Stimulated activated CD4-positive, alpha-beta T cell treated with anti-CD3 and anti-CD28 coated beads, Interleukin-2, amount 100 ng/mL, for 48 hours (primary cell): Measurements from ENCODE around the gene ERFL.
"Not testable (repeated sequence)": the region's sequence is repeated elsewhere in the genome, so short reads cannot be mapped to it uniquely, and the experiment has no call there.

Experiments used
- DNase-seq, 2 donors: peaks; one replicate each; pipeline ENCODE4 v3.0.0-alpha.2; 2020

The ERFL gene

DNA sequence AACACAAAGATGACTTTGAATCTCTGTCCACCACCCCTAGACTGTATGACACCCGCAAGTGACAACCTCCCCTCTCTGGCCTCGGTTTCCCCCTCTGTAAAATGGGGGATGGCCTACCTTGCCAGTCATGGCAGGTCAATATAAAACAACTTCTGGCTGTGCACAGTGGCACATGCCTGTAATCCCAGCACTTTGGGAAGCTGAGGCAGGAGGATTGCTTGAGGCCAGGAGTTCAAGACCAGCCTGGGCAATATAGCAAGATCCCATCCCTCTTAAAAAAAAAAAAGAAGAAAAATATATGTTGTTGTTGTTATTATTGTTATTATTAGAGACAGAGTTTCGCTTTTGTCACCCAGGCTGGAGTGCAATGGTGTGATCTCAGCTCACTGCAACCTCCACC lies 52.3 kb downstream of the ERFL start:
- not testable (repeated sequence) for DNase-seq

DNA sequence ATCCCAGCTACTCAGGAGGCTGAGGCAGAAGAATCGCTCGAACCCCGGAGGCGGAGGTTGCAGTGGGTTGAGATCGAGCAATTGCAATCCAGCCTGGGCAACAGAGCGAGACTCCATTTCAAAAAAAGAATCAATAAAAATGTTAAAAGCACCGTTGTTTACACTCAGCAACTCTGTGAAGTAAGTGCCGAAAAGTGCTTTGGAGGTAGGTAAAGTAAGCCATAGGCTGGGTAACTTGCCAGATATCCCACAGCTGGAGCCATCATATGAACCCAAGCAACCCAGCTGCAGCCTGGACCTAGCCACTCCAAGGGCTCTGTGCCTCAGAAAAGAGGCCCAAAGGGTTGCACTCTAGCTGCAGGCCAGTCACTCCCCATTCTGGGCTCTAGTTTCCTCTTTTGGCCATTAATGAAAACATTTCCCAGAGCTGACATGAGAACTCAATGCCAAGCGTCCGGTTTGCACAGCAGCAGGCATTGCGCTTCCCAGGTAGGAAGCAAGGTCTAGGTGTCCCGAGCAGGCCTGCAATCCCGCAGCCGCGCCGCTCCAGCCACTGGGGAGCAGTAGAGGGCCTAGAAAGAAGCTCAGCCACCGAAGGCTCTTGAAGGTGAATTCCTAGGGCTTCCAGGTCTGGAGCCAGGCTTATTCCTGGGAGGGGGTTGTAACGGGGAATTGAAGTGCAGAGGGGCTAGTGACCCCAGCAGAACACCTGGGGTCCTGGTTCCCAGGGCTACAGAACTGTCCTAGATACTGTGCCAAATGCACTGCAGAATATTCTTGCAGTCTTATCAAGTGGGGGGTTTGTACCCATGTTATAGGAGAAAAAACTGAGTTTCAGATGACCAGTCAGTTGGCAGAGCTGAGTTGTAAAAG lies 55.2 kb downstream of the ERFL start:
- DNase-seq, result peak; percentile 66 to 70

DNA sequence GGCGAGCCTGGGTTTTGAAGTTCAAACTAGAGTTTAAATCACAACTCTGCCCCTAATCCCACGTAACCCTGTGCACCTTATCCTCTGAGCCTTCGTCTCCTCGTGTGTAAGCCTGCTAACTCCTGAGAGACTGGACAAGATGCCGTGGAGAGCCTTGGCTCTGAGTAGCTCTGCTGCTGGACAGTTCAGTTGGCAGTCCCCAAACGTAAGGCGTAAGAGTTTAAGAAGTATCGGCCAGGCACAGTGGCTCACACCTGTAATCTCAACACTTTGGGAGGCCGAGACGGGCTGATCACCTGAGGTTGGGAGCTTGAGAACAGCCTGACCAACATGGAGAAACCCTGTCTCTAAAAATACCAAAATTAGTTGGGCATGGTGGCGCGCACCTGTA lies 55.9 kb downstream of the ERFL start:
- DNase-seq, result no peak

DNA sequence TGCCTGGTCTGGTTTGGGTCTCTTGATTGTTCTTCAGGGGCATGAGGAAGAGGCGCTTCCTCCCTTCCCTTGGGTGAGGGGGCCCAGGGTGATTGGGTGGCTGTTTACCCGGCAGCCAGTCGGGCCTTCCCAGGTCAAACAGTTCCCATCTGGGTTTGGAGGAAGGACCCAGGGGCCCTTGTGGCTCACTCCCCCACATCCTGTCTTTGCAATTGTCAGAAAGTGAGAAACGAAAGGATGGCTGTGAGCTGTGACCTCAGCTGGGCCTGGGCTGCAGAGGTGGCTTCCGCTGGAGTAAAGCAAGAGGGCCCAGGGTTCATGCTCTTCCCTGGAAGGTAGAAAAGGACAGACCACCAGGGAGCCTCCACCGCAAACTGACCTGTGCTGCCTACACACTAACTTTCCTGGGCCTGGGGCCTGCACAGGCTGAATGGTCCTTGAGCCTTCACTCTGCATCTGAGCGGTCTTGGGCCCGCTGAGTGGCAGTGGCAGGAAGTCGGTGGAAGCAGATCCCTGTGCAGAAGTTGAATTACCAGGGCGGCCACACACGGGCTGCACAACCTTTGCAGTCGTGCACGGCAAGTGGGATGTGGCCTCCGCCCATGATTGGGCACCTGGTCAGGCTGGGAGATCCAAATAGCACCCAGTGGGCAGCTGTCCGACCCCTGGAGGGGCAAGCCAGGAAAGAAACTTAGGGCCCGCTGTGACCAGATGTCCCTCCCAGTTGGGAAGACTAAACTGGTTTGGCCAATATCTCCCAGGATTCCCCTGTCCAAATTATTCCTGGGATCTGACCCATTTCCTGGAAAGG lies 56.5 kb downstream of the ERFL start:
- peak; percentile 57 for DNase-seq

DNA sequence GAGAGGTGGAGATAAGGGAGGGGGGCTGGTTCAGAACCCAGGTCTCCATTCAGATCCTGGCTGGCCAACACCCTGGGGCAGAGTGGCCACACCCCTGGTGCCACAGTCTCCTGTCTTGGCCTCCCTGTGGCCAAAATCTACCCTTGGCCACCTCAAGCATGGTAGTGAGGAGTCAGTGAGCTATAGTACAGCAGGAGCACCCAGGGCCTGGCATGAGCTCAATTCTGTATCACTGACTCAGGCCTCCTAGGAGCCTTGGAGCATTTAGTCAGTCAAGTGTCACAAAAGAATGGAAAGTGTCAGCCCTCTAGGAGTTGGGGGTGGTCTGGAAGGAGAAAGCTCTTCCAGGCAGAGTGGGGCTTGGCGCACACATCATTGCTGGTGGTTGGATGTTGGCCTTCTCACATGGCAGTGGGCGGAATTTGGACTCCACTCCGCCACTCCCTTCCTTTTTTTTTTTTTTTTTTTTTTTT lies 57.8 kb downstream of the ERFL start:
- DNase-seq, result no peak

DNA sequence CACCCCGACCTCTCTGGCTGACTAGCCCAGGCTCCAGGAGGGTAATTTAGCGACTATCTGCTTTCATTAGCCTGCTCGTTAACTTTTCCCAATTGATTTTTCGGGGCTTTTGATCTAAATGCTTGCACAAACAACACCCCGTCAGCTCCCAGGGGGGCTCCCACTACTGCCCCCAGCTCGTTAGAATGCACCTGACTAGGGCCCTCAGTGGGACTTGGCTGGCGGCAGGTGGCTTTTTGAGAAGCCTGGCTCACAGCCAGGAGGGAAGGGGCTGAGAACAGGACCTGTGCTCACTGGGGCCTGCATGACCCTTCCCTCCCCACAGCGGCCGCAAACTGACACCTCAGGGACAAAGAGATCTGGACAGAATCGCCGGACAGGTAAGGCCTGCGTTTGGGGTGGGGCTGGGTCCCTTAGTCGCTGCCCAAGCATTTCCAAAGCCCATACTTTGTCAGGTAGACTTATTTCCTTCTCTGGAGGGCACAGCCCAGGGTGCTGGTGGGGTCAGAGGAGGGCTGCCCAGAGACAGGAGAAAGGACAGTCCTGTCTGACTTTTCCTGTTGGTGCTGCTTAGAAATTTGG lies 58.8 kb downstream of the ERFL start:
- DNase-seq, result no peak

DNA sequence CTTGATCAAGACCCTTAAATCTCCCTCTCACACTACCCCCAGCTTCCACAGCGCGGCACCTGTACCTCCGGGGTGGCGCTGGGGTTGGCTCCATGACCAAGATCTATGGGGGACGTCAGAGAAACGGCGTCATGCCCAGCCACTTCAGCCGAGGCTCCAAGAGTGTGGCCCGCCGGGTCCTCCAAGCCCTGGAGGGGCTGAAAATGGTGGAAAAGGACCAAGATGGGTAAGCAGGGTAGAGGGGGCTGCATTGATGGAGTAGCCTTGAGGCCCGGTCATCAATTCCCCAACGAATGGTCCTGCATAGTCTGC lies 59.3 kb downstream of the ERFL start:
- DNase-seq, result no peak

DNA sequence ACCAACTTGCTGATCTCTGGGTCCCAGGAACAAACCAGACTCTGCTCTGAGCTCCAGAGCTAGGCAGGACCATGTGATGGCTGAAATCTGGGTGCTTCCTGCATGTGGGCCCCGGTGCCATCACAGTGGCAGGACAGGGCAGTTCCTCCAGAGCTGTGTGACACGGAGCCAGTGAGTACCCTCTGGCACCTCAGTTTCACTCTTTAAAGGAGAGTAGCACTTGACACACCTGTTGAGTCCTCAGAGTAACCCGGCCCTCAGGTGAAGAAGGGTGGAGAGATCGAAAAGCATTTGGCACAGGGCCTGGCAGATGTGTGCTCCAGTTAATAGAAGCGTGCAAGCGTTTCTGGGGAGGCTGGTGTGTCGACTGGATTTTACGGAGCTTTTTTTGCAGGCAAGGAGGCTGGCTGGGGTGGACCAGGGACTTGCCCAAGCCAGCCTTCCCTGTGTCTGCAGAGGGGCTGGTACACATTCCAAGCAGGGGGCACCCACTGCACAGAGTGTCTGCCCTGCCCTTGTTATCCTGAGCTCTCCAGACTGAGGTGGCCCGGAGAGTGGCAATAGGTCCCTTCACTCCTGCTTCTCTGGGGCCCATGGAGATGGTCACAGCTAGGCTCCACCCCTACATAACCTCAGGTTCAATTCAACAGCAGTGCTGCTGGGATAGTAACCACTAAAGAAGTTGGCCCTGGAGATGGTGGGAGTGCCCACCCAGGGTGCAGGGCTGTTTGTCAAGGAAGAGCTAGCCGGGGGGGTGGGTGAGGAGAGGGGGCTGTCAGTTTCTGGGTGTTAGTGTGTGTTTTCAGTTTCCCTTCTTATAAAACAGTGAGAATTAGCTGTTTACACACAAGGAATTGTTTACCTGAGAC lies 59.9 kb downstream of the ERFL start:
- DNase-seq, result no peak

DNA sequence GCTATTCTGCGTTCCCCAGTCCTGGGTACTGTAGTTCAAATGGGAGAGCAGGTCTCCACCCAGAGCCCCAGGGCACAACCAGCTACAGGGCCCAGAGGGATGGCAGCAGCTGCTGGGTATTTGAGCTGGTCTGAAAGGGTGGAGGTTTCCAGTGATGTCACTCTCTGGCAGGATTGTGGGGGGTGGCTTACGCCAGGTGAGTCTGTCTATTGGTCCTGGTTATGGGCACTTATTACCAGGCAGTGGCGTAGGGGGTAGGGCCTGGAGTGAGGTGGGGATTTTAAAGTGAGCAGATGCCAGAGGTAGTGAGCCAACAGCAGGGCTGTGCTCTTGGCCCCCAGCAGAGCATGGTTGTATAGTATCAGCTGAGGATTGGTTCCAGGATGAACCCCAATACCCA lies 62.0 kb downstream of the ERFL start:
- DNase-seq, result no peak

DNA sequence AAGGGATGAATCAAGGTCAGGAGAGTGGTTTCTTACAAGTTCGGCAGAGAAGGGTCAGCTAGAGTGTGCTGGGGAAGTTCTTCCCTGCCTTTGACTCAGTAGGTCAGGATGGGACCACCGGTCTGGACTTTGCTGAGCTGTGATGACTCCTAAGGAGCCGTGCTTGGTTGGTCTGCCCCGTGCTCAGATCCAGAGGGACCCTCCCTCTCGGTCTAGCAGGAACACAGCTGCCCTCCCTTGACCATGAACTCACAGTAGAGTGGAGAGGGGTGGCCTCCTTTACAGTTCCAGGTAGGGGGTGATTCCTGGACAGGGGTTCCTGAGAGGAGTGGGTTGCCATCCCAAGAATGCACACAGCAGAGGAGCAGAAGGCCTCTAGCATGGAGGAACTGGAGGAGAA lies 63.9 kb downstream of the ERFL start:
- DNase-seq, result no peak

DNA sequence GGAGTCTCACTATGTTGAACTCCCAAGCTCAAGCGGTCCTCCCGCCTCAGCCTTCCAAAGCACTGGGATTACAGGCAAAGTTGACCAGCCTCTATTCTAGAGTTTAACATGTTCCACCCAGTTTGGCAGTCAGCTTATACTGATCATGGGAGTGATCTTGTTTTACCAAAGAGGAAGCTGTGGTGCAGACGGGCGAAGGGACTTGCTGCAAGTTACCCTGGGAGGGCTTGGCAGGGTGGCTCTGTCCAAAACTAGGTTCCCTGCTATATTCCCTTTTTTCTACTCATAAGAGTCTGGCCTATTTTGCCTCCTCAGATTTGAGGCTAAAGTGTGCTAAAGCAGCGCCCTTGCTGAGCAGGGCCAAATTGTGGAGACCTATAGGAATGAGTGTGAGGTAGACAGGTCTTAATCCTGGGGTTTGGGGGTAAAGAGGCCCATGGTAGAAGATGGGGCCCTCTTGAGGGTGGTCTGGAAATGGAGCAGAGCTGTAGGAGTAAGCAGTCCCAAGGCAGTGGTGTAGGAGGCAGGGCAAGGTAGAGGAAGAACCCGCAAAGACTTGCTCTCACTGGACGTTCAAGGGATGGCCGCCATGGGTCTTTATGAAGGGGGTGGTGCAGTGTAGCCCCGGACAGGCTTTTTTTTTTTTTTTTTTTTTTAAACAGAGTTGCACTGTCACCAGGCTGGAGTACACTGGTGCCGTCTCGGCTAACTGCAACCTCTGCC lies 64.9 kb downstream of the ERFL start:
- no peak for DNase-seq

DNA sequence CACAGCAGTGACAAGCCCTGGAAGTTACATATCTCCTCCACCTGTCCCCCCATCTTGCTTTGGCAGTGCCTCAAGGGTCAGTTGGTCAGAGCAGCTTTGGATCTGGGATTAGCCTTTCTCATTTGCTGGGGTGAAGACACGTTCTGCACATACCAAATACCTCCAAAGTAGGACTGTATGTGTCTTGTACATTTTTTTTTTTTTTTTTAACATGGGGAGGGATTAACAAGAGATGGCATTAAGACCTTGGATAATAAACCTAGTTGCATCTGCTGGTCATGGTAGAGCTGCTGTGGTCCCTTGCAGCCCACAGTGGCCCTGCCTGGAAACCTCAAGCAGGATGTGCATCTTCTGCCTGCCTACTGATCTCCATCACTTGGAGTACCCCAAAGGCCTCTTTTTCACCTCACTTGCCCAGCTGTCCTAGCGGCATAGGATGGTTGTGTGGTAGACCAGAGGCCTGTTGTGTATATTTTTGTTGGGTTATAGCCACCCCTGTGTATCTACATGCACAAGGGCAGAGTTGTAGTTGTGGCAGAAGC lies 65.7 kb downstream of the ERFL start:
- DNase-seq, result no peak

DNA sequence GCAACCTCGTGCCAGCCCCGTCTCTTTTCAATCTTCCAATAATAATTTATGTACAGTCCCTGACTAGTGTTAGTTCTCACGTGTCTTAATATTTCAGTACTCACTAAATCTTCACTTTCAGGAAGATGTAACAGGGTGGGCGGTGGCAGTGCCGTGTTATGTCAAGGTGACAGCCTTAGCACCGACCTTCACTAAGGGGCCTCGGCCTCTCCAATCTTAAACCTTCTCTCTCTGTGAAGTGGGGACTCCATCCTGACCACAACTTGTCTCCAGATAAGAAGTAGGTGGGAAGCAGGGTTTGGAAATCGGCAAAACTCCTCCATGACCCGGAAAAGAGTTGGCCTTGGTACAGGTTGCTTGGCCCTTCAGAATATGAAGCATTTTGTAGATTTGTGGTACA lies 66.4 kb downstream of the ERFL start:
- DNase-seq, result no peak

DNA sequence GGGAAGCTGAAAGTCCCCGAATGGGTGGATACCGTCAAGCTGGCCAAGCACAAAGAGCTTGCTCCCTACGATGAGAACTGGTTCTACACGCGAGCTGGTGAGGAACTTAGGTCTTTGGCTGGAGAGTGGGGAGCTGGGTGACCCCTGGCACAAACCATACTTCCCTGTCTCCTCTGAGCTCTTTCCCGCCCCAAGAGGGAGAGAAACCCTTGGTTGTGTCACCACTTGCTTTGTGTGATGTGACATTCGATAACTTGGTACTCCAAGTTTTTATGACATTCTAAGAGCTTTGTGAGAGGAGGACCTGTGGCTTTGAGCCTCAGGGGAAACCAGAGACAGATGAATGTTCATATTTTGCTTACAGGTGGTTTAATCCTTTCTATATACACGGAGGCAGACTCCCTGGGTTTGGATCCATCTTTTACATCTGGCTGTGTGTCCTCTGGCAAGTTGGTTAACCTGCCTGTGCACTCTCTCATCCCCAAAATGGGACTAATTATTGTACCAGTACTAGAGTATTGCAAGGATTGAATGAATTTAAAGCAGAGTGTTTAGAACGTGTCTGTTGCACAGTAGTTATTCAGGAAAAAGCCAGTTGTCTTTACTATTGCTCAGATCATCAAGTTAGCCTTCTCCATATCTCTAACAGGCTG lies 67.0 kb downstream of the ERFL start:
- no peak for DNase-seq

DNA sequence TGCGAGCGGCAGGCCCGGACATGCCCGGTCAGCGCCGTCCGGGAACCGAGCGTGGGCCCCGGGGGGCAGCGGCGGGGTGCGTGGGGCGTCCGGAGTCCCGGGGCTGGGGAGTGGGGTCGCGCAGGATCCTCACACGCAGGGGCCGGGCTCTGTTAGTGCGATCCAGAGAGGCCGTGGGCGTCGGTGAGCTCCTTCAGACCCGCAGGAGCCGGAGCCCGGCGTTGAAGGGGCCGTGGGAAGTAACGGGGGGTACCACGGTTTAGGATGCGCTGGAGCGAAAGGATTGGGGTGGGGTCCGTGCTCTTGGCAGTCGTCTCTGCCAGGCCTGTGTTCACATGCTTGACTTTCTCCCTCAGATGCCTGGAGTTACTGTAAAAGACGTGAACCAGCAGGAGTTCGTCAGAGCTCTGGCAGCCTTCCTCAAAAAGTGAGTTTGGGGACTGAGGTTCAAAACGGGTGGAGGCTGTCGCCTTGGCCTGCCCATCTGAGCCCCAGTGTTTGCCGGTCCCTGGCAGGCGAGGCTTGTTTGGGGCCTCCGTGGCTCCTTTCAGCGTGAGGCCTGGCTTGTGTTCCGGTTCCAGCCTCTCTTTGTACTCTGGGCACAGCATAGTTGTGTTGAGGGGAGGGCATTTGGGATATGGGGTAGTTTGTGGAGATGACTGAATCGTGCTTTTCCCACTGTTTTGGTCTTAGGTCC lies 67.7 kb downstream of the ERFL start:
- DNase-seq, result no peak

DNA sequence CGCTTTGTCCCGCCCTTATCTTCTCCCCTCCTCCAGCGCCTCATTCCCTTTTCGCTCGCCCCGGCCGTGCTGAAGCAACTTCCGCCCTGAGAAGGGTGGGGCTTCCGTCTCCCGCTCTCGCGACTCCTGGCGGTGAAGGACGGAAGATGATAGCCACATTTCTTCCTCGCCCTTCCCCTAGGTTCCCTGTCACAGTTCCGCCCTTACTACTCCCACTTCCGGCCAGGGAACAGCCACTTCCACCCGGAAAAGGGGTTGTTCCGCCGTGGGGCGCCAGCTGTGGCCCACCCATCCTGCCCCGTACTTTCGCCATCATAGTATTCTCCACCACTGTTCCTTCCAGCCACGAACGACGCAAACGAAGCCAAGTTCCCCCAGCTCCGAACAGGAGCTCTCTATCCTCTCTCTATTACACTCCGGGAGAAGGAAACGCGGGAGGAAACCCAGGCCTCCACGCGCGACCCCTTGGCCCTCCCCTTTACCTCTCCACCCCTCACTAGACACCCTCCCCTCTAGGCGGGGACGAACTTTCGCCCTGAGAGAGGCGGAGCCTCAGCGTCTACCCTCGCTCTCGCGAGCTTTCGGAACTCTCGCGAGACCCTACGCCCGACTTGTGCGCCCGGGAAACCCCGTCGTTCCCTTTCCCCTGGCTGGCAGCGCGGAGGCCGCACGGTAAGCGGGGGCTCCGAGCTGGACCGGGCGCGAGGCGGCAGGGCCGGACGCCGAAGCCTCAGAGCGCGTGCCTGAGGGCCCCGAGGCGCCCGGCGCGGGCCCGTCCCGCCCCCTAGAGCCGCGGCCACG lies 68.4 kb downstream of the ERFL start, which contains the start of gene RPS19:
RPS19 (plus strand) TSS at position 638 of the 801 bp plus-strand sequence. CDS start 520 bp downstream, outside the sequence.
- peak; percentile 98 for DNase-seq

DNA sequence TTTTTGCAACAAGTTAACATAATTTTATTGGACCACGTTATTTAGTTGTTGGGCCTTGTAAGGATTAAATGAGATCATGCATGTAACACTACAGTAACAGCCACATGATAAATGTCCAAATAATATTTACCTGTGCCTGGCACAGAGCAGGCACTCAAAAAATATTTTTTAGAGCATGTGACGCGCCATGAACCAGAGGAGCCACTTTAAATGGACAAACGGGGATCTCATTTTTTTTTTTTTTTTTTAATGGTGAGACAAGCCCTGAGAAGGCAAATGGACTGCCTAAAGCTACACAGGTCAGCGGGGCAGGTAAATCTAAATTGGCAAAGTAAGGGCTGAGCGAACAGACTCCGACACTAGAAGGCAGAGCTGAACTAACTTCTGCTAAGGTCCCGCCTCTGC lies 69.0 kb downstream of the ERFL start:
- DNase-seq, result no peak
